Osteocyte (in vitro differentiated cells): ENCODE results near the gene FSTL4. TPM values are rescaled to one million over a fixed set of nuclear protein-coding genes. Genes with fewer than 3 reads are reported as not detected.
A peak's percentile ranks its signal among the peaks of the same experiment; 100 is the strongest.

ENCODE experiments used
- DNase-seq: peaks from one replicate; pipeline ENCODE4 v3.0.0; 2021; ENCODE audit warnings: mixed read lengths; ENCODE audit not compliant: unreplicated experiment; ENCODE audit errors: extremely low spot score
- H3K27ac Mint-ChIP-seq: one replicate; pipeline ENCODE4 v1.8.0; 2021; ENCODE audit warnings: mild to moderate bottlenecking, mixed read lengths; ENCODE audit not compliant: unreplicated experiment
- H3K27me3 Mint-ChIP-seq: one replicate; pipeline ENCODE4 v1.8.0; 2021; ENCODE audit warnings: mixed read lengths; ENCODE audit not compliant: unreplicated experiment
- H3K36me3 Mint-ChIP-seq: one replicate; pipeline ENCODE4 v1.8.0; 2021; ENCODE audit warnings: mixed read lengths; ENCODE audit not compliant: unreplicated experiment
- H3K4me1 Mint-ChIP-seq: one replicate; pipeline ENCODE4 v1.8.0; 2021; ENCODE audit warnings: mixed read lengths; ENCODE audit not compliant: unreplicated experiment
- H3K4me3 Mint-ChIP-seq: one replicate; pipeline ENCODE4 v1.8.0; 2021; ENCODE audit warnings: mild to moderate bottlenecking, moderate library complexity, mixed read lengths; ENCODE audit not compliant: unreplicated experiment
- H3K9me3 Mint-ChIP-seq: one replicate; pipeline ENCODE4 v1.8.0; 2021; ENCODE audit warnings: mixed read lengths; ENCODE audit not compliant: unreplicated experiment
- CTCF ChIP-seq: fragments of 200-600 bp; sonication (generic); IDR thresholded peaks from 2 replicates; pipeline ENCODE4 v1.5.0; 2021; ENCODE audit warnings: antibody characterized with exemption, mild to moderate bottlenecking, moderate library complexity
- total RNA-seq: library from RNA; stranded (reverse); gene quantifications from 2 replicates; pipeline ENCODE4 v1.2.1, GENCODE V29; 2021

FSTL4 gene
- total RNA-seq, 1 donor from 2014 or later: not detected

GRCh38 chr5:133364936-133365707 lies 247.2 kb downstream of the FSTL4 start:
- peak; percentile 72 for DNase-seq
- TF ChIP-seq CTCF: no peak
- Mint-ChIP-seq H3K4me3 (no peak overlapping the region), H3K36me3 (no peaks in the 10 kb centered on the region), H3K4me1 (no peaks in the 10 kb centered on the region), H3K27ac (no peak overlapping the region), H3K27me3 (peaks cover 41% of the 10 kb centered on the region), H3K9me3 (no peaks in the 10 kb centered on the region)

DNA sequence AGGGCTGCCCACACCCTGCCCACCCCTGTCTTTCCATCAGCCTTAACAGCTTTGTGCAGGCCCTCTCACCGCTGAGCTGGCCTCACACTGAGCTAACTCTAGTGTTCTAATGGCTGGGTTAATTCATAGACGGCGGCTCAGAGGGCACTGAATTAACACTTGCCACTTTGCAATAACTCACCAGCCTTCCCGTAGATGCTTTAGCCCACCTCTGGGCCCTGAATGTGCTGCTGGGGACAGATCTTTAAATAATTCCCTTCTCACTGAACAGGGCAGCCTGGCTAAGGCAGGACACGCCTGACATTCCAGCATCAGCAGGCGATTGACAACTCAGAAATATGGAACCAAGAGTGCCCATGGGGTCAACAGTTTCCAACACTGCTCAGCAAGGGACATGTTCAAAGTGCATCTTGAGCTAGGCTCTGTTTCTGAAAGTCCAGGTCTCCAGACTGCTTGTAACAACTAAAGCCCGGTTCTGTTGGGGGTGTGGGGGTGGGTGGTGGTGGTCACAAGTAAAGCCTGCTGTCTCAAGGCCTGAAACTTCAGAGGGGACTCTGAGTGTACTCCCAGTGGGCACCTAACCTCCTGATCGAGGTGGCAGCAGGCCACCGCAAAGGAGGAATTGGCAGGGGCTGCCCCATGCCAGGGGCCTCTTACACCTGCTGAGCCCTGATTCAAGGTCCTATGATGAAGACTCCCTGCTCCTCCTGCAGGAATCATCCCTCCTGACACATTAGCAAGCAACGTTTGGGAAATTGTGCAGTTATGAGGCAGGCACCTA lies 248.3 kb downstream of the FSTL4 start:
- H3K4me3 Mint-ChIP-seq: no peak overlapping the region
- DNase-seq: peak; percentile 62
- peaks cover 50% of the 10 kb centered on the region for H3K27me3 Mint-ChIP-seq
- H3K4me1 Mint-ChIP-seq: no peaks in the 10 kb centered on the region
- H3K9me3 Mint-ChIP-seq: no peaks in the 10 kb centered on the region
- TF ChIP-seq CTCF: no peak
- no peak overlapping the region for H3K27ac Mint-ChIP-seq
- no peaks in the 10 kb centered on the region for H3K36me3 Mint-ChIP-seq

DNA sequence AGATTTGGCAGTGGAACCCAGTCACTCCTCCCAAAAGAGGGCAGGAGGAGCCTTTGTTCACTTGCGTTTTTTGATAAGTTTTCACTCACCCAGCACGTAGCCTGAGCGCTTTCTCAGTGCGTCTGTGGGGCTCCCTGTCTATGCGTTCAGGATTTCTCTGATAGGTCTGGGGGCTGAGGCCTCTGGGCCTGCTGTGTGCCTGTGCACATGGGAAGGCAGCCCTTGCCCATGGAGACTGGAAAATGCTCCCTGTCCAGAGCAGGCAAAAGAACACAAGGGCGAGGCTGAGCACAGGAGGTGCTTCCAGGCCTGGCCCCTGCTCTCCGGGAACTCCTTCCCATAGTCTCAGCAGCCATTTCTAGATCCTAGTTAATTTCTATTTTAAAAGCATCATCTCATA lies 249.9 kb downstream of the FSTL4 start:
- no peak for TF ChIP-seq CTCF
- Mint-ChIP-seq H3K36me3 (no peaks in the 10 kb centered on the region), H3K27me3 (peaks cover 50% of the 10 kb centered on the region), H3K4me1 (no peaks in the 10 kb centered on the region), H3K9me3 (no peaks in the 10 kb centered on the region), H3K27ac (no peak overlapping the region), H3K4me3 (no peak overlapping the region)
- DNase-seq: peak; percentile 66

DNA sequence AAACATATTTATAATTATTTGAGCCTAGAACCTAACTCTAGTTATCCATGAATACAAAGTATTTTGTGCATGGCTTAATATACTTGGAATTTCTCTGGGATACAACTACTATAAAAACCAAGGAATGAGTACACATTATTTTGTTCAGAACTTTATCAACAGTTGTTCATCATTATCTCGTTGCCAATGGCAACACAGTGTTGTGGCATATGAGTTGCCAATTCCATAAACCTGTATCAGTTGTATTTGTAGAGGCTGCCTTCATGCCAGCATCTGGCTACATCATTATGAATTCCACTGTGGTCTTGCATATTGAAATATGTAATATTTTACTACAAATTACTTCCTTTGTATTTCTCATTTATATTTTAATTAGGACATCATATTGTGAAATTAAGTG lies 250.4 kb downstream of the FSTL4 start:
- no peaks in the 10 kb centered on the region for H3K36me3 Mint-ChIP-seq
- no peak overlapping the region for H3K27ac Mint-ChIP-seq
- H3K9me3 Mint-ChIP-seq: no peaks in the 10 kb centered on the region
- H3K4me3 Mint-ChIP-seq: no peak overlapping the region
- no peak for DNase-seq
- peaks cover 52% of the 10 kb centered on the region for H3K27me3 Mint-ChIP-seq
- no peak for TF ChIP-seq CTCF
- H3K4me1 Mint-ChIP-seq: no peaks in the 10 kb centered on the region
